ENCODE measurements around the gene RASSF4.

RASSF4 gene

GRCh38 chr10:44959247-44960087 lies at the start of gene RASSF4:
Gene RASSF4 (plus strand): TSS chr10:44959802. CDS start chr10:44970203, 10,401 bp downstream.
- peak; percentile 81 for DNase-seq

GRCh38 chr10:44909910-44910309 lies 49.7 kb upstream of the RASSF4 start:
- DNase-seq = no peak

- no peak for DNase-seq
Observed at GRCh38 chr10:44910602-44911001, 49.0 kb upstream of the RASSF4 start.

GRCh38 chr10:44911081-44911540 lies 48.5 kb upstream of the RASSF4 start, which contains the start of gene TMEM72:
Gene TMEM72 (plus strand): TSS chr10:44911337. CDS start chr10:44911513, 176 bp downstream.
- no peak for DNase-seq

- no peak for DNase-seq
Observed at GRCh38 chr10:44911951-44912350, 47.7 kb upstream of the RASSF4 start.

GRCh38 chr10:44913350-44914081 lies 46.1 kb upstream of the RASSF4 start:
- DNase-seq = no peak

GRCh38 chr10:44914891-44915290 lies 44.7 kb upstream of the RASSF4 start:
- no peak for DNase-seq

- DNase-seq = no peak
Observed at GRCh38 chr10:44916429-44916828, 43.2 kb upstream of the RASSF4 start.

- DNase-seq = no peak
Observed at GRCh38 chr10:44917848-44918247, 41.8 kb upstream of the RASSF4 start.

- no peak for DNase-seq
Observed at GRCh38 chr10:44920252-44920651, 39.4 kb upstream of the RASSF4 start.

GRCh38 chr10:44921061-44921460 lies 38.5 kb upstream of the RASSF4 start:
- no peak for DNase-seq

GRCh38 chr10:44921506-44921905 lies 38.1 kb upstream of the RASSF4 start:
- DNase-seq = no peak

GRCh38 chr10:44922021-44922420 lies 37.6 kb upstream of the RASSF4 start:
- DNase-seq = no peak

GRCh38 chr10:44922796-44923545 lies 36.6 kb upstream of the RASSF4 start:
- no peak for DNase-seq

- no peak for DNase-seq
Observed at GRCh38 chr10:44923611-44924010, 36.0 kb upstream of the RASSF4 start.

GRCh38 chr10:44924261-44925040 lies 35.2 kb upstream of the RASSF4 start:
- DNase-seq = no peak

GRCh38 chr10:44925224-44925623 lies 34.4 kb upstream of the RASSF4 start:
- DNase-seq = peak; percentile 15

- no peak for DNase-seq
Observed at GRCh38 chr10:44925811-44926750, 33.5 kb upstream of the RASSF4 start.

- DNase-seq = no peak
Observed at GRCh38 chr10:44926751-44927351, 32.8 kb upstream of the RASSF4 start.

GRCh38 chr10:44927352-44927751 lies 32.2 kb upstream of the RASSF4 start:
- no peak for DNase-seq

- no peak for DNase-seq
Observed at GRCh38 chr10:44928462-44928861, 31.1 kb upstream of the RASSF4 start.
